Activated gamma-delta T cell (primary cell): ENCODE results near the gene ACTL10.
"Not testable (repeated sequence)": the region's sequence is repeated elsewhere in the genome, so short reads cannot be mapped to it uniquely, and the experiment has no call there.

Source experiments
- DNase-seq: peaks from one replicate; lab custom pipeline; 2025; lab: John Stamatoyannopoulos, UW

The ACTL10 gene

DNA sequence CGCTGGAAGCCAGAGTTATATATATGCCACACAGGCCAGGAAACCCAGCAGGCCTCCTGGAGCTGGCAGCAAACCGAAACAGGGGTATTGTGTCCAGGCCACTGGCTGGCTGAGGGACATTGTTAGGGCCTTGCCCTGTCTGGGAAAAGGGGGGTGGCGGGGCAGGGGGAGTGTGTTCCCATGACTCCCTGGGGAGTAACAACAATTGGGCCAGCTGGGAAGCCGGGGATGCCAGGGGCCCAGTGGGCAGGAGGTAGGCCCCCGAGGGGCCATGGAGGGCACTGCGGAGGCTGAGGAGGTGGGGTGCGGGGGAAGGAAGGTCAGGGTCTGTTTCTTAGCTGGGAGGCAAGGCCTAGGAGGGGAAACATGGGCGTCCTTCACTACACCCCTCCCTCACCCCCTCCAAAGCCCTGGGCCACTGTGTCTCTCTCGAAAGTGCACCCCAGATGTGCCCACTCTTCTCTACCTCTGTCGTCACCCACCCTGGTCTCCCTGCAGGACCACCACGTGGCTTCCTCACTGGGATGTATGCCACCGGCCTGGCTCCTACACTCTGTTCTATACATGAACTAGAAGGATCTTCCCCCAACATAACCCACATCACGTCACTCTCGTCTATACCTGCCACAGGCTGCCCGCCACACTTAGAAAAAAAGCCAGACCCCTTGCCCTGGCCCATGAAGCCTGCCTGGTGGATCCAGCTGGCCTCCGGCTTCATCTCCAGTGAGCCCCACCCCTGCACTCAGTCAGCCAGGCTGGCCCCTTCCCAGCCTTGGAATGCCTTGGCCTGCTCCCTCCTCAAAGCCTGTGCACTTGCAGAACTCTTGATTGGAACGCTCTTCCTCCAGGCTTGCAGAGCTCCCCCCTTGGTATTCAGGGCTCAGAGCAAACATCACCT, 27.2 kb downstream of the ACTL10 start:
- no peak for DNase-seq

DNA sequence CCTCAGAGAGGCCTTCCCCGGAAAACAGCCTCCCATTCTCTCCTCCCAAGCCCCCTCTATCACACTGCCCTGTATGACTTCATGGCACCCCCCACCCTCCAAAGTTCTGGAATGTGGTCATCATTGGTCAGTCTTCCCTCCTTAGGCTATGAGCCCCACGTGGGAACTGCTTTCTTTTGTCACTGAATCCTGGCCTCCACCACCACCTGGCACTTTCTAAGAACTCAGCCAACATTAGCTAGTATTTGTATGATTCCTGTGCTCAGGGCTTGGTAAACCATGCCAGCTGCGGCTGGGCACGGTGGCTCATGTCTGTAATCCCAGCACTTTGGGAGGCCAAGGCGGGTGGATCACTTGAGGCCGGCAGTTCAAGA, 27.9 kb downstream of the ACTL10 start:
- no peak for DNase-seq

DNA sequence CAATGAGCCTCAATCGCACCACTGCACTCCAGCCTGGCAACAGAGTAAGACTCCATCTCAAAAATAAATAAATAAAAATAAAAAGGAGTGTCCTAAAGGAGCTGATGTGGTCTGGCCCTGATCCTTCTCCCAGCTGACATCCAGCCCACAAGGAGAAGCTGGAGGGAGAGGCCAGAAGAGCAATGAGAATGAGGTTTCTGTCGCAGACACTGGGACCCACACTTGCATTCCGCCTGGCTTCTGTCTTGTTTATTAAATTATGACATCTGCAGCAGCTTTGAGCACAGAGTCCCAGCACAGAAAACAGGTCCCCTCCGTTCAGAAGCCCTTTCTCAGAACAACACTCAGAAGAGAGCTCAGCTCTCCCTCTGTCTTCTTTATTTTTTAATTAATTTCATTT, 29.7 kb downstream of the ACTL10 start:
- DNase-seq: no peak

DNA sequence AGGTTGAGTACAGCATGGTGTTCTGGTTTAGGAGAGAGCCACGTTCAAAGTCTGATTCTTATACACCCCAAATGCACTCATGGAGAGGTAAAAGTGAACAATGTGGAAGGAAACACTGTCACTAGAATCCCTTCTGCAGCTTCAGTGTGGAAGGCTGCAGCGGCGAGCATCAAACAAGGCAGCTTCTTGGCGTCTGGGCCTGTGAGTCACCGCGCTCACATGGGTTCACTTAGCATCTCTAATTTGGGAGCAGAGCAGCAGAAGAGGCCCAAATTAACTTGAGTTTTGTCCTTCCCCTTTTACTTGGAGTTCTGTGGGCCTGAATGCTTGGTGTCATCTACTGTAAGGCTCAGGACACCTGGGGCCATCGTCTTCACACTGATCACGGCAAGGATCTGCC, 30.4 kb downstream of the ACTL10 start:
- DNase-seq: no peak

DNA sequence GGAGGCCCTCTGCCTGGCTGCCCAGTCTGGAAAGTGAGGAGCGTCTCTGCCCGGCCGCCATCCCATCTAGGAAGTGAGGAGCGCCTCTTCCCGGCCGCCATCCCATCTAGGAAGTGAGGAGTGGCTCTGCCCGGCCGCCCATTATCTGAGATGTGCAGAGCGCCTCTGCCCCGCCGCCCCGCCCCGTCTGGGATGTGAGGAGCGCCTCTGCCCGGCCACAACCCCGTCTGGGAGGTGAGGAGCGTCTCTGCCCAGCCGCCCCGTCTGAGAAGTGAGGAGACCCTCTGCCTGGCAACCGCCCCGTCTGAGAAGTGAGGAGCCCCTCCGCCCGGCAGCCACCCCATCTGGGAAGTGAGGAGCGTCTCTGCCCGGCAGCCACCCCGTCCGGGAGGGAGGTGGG, 32.2 kb downstream of the ACTL10 start:
- not testable (repeated sequence) for DNase-seq

DNA sequence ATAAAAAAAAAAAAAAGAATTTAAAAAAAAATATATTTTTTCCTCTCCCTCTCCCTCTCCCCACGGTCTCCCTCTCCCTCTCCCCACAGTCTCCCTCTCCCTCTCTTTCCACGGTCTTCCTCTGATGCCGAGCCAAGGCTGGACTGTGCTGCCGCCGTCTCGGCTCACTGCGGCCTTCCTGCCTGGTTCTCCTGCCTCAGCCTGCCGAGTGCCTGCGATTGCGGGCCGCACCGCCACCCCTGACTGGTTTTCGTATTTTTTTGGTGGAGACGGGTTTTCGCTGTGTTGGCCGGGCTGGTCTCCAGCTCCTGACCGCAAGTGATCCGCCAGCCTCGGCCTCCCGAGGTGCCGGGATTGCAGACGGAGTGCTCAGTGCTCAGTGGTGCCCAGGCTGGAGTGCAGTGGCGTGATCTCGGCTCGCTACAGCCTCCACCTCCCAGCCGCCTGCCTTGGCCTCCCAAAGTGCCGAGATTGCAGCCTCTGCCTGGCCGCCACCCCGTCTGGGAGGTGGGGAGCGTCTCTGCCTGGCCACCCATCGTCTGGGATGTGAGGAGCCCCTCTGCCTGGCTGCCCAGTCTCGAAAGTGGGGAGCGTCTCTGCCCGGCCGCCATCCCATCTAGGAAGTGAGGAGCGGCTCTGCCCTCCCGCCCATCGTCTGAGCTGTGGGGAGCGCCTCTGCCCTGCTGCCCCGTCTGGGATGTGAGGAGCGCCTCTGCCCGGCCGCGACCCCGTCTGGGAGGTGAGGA, 34.1 kb downstream of the ACTL10 start:
- not testable (repeated sequence) for DNase-seq

DNA sequence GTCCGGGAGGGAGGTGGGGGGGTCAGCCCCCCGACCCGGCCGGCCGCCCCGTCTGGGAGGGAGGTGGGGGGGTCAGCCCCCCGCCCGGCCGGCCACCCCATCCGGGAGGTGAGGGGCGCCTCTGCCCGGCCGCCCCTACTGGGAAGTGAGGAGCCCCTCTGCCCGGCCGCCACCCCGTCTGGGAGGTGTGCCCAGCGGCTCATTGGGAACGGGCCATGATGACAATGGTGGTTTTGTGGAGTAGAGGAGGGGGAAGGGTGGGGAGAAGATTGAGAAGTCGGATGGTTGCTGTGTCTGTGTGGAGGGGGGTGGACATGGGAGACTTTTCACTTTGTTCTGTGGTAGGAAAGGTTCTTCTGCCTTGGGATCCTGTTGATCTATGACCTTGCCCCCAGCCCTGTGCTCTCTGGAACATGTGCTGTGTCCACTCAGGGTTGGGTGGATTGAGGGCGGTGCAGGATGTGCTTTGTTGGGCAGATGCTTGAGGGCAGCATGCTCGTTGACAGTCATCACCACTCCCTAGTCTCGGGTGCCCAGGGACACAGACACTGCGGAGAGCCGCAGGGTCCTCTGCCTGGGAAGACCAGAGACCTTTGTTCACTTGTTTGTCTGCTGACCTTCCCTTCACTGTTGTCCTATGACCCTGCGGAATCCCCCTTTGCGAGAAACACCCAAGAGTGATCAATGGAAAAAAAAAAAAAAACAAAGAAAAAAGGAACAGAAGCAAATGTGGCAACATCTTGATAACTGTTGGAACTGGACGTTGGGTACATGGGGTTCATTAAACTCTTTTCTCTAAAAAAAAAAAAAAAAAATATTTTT, 35.1 kb downstream of the ACTL10 start:
- DNase-seq: no peak

DNA sequence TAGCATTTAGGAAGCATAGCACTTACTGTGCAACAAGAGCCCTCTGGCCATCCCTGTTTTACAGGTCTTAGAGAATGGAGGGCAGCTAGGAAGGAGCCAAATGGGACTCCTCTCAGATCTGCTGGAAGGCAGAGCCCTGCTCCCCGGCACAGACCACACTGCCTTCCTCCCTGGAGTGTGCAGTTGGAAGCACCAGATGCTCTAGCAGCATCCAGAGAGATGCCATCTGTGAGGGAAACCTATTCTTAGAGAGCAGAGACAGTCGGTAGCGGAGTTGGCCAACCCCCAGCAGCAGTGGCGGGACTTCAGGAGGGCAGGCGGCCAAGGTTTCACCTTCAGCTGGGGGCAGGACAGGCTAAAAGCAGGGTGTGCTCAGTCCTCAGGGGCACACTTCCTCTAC, 36.1 kb downstream of the ACTL10 start:
- DNase-seq: no peak

DNA sequence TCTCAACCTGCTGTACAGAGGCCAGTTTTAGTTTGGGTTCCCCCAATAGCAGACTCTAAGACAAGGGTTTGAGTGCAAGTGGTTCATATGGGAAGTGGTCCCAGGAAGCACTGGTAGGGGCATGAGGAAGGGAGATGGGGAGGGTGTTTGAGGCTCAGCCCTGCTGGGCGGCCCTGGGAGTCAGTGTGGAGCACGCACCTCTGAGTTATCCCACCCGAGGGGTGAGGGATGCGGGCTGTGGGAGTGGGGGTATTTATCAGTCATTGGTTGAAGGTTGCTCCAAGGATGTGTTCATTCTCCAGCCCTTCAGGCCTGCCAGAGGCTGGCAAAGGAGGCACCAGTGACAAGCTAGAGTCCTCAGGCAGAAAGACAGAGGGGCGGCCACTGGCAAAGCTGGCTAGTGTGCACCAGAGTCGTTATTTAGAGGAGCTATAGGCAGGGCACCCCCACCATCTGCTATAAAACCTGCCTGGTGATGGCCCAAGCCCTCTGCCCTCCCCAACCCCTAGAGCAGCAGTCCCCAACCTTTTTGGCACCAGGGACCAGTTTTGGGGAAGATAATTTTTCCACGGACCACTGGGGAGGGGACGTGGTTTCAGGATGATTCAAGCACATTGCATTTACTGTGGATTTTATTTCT, 36.9 kb downstream of the ACTL10 start:
- no peak for DNase-seq

DNA sequence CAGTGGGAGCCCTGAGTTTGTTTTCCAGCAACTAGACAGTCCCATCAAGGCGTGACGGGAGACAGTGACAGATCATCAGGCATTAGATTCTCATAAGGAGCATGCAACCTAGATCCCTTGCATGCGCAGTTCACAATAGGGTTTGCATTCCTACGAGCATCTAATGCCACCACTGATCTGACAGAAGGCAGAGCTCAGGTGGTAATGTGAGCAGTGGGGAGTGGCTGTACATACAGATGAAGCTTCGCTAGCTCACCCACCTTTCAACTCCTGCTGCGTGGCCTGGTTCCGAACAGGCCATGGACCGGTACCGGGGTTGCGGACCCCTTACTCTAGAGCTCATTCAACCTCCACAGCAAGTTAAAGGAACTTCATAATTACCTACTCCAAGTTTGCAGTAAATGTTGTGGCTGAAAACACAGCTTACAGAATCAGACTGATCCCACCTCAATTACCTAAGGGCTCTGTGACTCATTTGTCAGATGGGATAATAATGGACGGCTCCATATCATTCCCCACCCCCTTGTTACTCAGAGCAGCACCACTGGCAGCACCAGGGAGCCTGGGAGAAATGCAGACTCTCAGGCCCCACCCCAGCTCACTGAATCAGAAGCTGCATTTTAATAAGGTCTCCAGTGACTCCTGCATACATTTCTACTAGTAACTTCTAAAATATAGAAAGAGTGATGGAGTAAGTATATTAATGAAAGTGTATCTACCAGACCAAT, 37.6 kb downstream of the ACTL10 start:
- no peak for DNase-seq

DNA sequence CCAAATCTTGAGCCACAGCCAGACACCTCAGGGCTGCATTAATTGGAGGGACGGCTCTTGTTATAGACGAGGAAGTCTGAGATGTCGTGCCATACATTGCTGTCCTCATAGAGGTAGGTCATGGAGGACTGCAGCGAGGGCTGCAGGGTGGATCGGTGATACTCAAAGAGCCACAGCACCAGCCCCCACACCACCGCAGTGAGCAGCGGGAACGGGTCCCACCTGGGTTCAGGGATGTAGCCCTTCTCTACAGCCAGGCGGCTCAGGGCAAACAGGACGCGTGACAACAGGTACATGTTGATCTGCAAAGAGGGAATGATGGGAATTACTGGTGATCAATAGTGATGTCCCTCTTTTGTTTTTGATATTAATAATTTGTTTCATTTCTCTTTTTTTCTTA, 40.9 kb downstream of the ACTL10 start:
- DNase-seq: no peak

DNA sequence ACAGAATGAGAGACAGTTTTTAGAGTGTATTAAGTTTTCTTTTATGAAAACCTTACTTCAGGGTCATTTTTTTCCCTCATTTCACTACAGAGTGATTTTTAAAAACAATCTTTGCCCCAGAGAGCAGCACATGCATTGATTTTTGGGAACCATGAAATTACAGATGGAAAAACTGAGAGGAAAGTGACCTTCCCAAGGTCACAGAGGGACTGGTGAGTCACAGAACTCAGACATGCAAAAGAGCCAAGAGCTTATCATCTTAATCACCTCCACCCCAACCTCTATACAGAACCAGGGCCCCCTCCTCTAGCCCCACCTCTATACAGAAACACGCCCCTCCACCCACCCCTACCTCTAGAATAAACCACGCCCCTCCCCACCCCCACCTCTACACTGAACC, 42.7 kb downstream of the ACTL10 start:
- DNase-seq: no peak

DNA sequence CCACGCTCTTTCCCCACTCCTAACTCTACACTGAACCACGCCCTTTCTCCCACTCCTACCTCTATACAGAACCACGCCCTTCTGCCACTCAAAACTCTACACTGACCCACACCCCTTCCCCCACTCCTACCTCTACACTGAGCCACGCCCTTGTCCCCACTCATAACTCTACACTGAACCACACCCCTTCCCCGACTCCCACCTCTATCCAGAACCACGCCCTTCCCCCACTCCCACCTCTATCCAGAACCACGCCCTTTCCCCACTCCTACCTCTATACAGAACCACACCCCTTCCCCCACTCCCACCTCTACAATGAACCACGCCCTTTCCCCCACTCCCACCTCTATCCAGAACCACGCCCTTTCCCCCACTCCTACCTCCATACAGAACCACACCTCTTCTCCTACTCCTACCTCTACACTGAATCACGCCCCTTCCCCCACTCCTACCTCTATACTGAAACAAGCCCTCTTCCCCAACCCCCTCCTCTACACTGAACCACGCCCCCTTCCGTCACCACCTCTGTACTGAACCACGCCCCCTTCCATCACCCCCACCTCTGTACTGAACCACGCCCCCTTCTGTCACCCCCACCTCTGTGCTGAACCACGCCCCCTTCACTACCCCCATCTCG, 43.3 kb downstream of the ACTL10 start:
- no peak for DNase-seq

DNA sequence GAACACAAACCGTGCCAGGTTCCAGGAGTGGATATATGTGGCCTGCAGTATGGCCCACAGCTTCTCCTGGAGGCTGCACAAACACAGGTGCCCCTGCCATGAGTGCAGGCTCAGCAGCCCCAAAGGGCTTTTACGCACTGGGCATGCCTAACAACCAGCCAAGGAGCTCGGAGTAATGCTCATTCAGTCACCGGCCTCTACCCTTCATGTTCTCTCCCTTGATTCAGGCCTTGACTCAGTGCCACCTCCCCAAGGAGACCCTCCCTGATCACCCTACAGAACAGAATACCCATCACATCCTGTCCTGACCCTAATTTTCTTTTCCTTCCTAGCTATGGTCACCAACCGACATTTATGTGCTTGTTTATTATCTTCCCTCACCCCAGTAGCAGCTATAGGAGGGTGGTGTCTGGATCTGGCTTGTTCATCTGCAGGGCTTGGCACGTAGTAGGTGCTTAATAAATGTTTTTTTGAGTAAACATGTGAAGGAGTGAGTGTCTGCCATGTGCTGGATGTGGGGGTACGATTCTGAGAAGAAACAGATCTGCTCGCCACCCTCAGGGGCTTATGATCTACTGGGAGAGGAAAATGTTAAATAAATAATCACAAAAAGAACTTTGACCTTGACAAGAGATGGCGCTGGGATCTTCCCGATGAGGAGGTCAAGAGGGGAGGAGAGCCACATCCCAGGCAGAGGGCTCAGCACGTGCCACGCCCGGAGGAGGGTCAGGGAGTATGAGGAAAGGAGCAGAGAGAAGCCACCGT, 44.1 kb downstream of the ACTL10 start:
- DNase-seq: no peak

DNA sequence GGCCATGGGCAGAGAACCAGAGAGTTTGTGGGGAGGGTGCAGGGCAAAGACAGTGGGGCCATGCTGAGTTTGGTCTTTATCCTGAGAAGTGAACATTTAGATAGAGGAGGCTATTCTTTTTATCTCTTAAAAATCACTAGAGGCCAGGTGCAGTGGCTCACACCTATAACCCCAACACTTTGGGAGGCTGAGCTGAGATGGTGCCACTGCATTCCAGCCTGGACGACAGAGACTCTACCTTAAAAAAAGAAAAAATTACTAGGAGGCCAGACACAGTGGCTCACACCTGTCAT, 44.6 kb downstream of the ACTL10 start:
- DNase-seq: no peak

DNA sequence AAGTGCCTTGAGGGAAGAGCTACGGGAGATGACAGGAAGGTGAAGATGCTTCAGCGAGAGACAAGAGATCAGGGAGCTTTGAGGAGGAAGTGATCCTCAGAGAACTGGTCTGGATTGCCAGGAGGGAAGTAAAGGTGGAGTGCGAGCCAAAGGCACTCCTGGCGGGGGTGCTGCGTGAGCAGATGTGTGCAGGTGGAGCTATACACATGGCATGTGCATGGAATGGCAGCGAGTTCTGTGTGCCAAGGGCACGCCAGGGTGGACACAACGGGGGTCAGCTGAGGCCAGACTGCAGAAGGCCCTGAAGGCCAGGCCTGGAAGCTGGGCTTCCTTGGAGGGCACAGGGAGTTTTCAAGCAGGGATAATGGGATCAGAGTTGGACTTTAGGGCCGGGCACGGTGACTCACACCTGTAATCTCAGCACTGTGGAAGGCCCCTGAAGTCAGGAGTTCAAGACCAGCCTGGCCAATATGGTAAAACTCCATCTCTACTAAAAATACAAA, 47.2 kb downstream of the ACTL10 start:
- no peak for DNase-seq

DNA sequence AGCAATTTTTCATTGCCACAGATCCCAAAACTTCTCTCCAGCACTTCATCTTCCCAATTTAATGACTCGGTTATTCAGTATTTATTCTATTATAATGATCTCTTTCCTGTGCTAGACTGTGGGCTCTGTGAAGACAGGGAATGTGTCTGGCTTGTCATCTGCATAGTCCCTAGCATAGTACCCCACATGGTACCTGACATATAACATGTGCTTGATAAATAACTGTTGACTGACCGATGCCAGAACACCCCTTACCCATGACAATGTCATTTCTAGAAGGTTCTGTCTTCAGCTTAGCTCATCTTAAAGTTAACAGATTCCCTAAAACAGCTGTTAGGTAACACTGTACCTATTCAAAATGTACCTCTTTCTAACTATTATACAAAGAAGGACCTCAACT, 49.8 kb downstream of the ACTL10 start:
- DNase-seq: no peak
